GM18909 (cell line): ENCODE measurements around the gene PRELID1.

Experiments
- ATAC-seq: cut with Tn5 transposase; IDR thresholded peaks from one replicate; pipeline ENCODE4 v1.9.1; 2021; ENCODE audit warnings: mild to moderate bottlenecking; ENCODE audit not compliant: unreplicated experiment, poor library complexity

PRELID1 gene

DNA sequence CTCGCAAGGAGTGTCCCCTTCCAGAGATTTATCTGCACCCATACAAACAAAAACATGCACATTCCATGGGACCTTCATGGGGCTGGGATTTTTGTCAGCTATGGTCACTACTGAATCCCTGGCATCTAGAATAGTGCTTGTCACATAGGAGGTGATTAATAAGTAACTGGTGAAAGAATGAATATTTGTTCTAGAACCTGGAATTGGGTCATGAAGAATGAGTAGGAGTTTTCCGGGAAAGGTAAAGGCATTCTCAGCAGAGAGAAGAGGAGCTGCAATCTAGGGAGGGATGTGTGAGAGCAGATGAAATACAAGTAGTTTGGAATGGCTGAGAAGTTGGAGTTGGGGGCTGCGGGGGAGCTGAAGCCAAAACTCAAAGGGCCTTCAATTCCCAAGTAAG, 50.7 kb downstream of the PRELID1 start:
- ATAC-seq: no peak

DNA sequence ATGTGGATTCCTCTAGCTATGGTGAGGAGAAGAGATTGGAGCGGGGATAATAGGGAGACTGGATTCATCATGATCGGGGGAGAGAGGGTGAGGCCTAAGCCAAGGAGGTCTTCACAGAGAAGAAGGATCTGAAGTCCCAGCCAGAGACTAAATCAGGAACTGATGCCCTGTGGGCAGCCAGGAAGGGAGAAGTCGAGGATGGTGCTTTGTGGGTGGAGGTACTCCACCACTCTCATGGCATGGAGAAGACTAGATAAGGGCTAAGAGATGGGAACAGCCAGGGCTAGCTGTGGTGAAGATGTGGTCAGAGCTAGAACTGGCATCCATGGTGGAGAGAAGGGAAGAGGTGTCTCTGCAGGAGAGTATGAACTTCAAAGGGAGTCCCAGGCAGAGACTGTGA, 51.1 kb downstream of the PRELID1 start:
- ATAC-seq: no peak

DNA sequence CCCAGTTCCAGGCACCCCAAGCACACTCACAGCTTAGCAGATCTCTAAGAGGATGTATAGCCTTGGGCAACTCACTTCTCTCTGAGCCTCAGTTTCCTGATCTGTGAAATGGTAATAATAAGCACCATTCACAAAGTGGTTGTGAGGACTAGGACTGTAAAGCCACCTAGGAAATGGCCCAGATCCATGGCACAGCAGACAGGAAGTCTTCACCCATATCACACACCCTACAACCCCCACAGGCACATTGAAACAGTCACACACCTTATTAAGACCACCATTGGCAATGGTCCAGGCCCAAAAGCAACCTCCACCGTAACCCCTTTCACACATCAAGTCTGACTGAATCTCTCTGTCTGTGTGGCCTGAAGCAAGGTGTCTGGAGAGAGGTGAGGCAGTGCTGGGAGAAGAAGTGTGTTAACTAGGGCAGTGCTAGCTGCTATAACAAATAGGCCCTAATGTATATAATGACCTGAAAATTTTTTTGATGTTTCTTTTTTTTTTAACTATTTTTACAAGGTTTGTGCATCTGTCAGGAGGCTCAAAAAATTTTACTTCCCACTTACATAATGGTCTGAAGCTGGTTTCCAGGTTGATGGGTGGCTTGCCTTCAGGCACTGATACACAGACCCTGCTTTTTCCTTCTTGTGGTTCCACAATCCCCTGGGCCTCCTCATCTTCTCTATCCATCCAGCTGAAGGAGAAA, 51.7 kb downstream of the PRELID1 start:
- no peak for ATAC-seq

DNA sequence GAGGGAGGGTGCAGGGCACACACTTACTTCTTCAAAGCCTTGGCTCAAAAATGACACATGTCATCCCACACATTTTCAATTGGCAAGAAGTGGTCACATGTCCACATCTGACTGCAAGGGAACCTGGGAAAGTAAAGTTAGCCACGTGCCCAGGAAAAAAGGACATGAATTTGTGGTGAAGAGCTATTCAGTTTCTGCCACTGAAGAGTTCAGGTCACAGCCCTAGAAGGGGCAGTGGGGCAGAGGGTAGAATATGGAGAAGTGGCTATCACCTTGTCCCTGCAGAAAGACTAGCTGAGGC, 52.2 kb downstream of the PRELID1 start:
- no peak for ATAC-seq
